ENCODE measurements around the gene STMND1.
"Not testable (repeated sequence)": the region's sequence is repeated elsewhere in the genome, so short reads cannot be mapped to it uniquely, and the experiment has no call there.

STMND1 gene

GRCh38 chr6:17101422-17102257 lies at the start of gene STMND1:
STMND1 (plus strand) TSS chr6:17102050; CDS start chr6:17102258, 208 bp downstream.
- DNase-seq (ENCODE audit: low read depth in 2 of 2), result no peak

GRCh38 chr6:17054647-17055046 lies 47.2 kb upstream of the STMND1 start:
- no peak for DNase-seq (ENCODE audit: low read depth in 2 of 2)

GRCh38 chr6:17057322-17057721 lies 44.5 kb upstream of the STMND1 start:
- DNase-seq (ENCODE audit: low read depth in 2 of 2), result no peak

GRCh38 chr6:17058550-17058949 lies 43.3 kb upstream of the STMND1 start:
- DNase-seq (ENCODE audit: low read depth in 2 of 2), result no peak

- no peak for DNase-seq (ENCODE audit: low read depth in 2 of 2)
These were observed 42.8 kb upstream of the STMND1 start for GRCh38 chr6:17059022-17059421.

GRCh38 chr6:17059850-17060249 lies 42.0 kb upstream of the STMND1 start:
- DNase-seq (ENCODE audit: low read depth in 2 of 2), result no peak

GRCh38 chr6:17061097-17061496 lies 40.8 kb upstream of the STMND1 start:
- no peak for DNase-seq (ENCODE audit: low read depth in 2 of 2)

GRCh38 chr6:17062871-17063440 lies 38.9 kb upstream of the STMND1 start:
- DNase-seq (ENCODE audit: low read depth in 2 of 2), result no peak

- no peak for DNase-seq (ENCODE audit: low read depth in 2 of 2)
These were observed 36.9 kb upstream of the STMND1 start for GRCh38 chr6:17064975-17065374.

GRCh38 chr6:17066610-17067009 lies 35.2 kb upstream of the STMND1 start:
- DNase-seq (ENCODE audit: low read depth in 2 of 2), result no peak

GRCh38 chr6:17068972-17069371 lies 32.9 kb upstream of the STMND1 start:
- DNase-seq (ENCODE audit: low read depth in 2 of 2), result not testable (repeated sequence)

- DNase-seq (ENCODE audit: low read depth in 2 of 2), result not testable (repeated sequence)
These were observed 31.4 kb upstream of the STMND1 start for GRCh38 chr6:17070400-17070799.

- not testable (repeated sequence) for DNase-seq (ENCODE audit: low read depth in 2 of 2)
These were observed 28.3 kb upstream of the STMND1 start for GRCh38 chr6:17073596-17073995.

- no peak for DNase-seq (ENCODE audit: low read depth in 2 of 2)
These were observed 20.6 kb upstream of the STMND1 start for GRCh38 chr6:17081273-17081672.

GRCh38 chr6:17081860-17082508 lies 19.9 kb upstream of the STMND1 start:
- DNase-seq (ENCODE audit: low read depth in 2 of 2), result no peak

- DNase-seq (ENCODE audit: low read depth in 2 of 2), result no peak
These were observed 18.5 kb upstream of the STMND1 start for GRCh38 chr6:17083397-17083796.

GRCh38 chr6:17086469-17086868 lies 15.4 kb upstream of the STMND1 start:
- DNase-seq (ENCODE audit: low read depth in 2 of 2), result no peak

GRCh38 chr6:17088091-17088611 lies 13.7 kb upstream of the STMND1 start:
- DNase-seq (ENCODE audit: low read depth in 2 of 2), result no peak

- DNase-seq (ENCODE audit: low read depth in 2 of 2), result no peak
These were observed 10.7 kb upstream of the STMND1 start for GRCh38 chr6:17091122-17091521.

GRCh38 chr6:17093686-17094085 lies 8.2 kb upstream of the STMND1 start:
- DNase-seq (ENCODE audit: low read depth in 2 of 2), result peak in 1 of 2 donors; percentile 7

- no peak for DNase-seq (ENCODE audit: low read depth in 2 of 2)
These were observed 5.8 kb upstream of the STMND1 start for GRCh38 chr6:17096096-17096495.

- DNase-seq (ENCODE audit: low read depth in 2 of 2), result no peak
These were observed 5.2 kb upstream of the STMND1 start for GRCh38 chr6:17096652-17097051.

GRCh38 chr6:17097982-17098381 lies 3.9 kb upstream of the STMND1 start:
- DNase-seq (ENCODE audit: low read depth in 2 of 2), result no peak
